Duodenal mucosa (tissue), 2 donors: ENCODE measurements around the gene SP140L.
"Not testable (repeated sequence)": the region's sequence is repeated elsewhere in the genome, so short reads cannot be mapped to it uniquely, and the experiment has no call there.

ENCODE experiments used
- H3K27ac ChIP-seq: one replicate; pipeline ENCODE4 v1.7.0; 2013; ENCODE audit warnings: low read depth, low read length
- H3K27me3 ChIP-seq, 2 donors: one replicate each; pipeline ENCODE4 v1.7.0; 2013; ENCODE audit warnings: low read length in 2 of 2, control low read depth in 1 of 2; ENCODE audit not compliant: insufficient read depth in 2 of 2, control insufficient read depth in 1 of 2
- H3K36me3 ChIP-seq, 2 donors: one replicate each; pipeline ENCODE4 v1.7.0; 2013; ENCODE audit warnings: low read length in 2 of 2, control low read depth in 1 of 2; ENCODE audit not compliant: insufficient read depth in 2 of 2, control insufficient read depth in 1 of 2
- H3K4me1 ChIP-seq, 2 donors: one replicate each; pipeline ENCODE4 v1.7.0; 2013; ENCODE audit warnings: low read length in 2 of 2, control low read depth in 1 of 2; ENCODE audit not compliant: insufficient read depth in 2 of 2, control insufficient read depth in 1 of 2
- H3K4me3 ChIP-seq, 2 donors: one replicate each; pipeline ENCODE4 v1.7.0; 2013; ENCODE audit warnings: low read length in 2 of 2, low read depth in 1 of 2
- H3K9ac ChIP-seq, 2 donors: one replicate each; pipeline ENCODE4 v1.7.0; 2013; ENCODE audit warnings: low read length in 2 of 2, low read depth in 1 of 2
- H3K9me3 ChIP-seq, 2 donors: one replicate each; pipeline ENCODE4 v1.7.0; 2013; ENCODE audit warnings: low read length in 2 of 2, control low read depth in 1 of 2; ENCODE audit not compliant: control insufficient read depth in 1 of 2

The SP140L gene

DNA sequence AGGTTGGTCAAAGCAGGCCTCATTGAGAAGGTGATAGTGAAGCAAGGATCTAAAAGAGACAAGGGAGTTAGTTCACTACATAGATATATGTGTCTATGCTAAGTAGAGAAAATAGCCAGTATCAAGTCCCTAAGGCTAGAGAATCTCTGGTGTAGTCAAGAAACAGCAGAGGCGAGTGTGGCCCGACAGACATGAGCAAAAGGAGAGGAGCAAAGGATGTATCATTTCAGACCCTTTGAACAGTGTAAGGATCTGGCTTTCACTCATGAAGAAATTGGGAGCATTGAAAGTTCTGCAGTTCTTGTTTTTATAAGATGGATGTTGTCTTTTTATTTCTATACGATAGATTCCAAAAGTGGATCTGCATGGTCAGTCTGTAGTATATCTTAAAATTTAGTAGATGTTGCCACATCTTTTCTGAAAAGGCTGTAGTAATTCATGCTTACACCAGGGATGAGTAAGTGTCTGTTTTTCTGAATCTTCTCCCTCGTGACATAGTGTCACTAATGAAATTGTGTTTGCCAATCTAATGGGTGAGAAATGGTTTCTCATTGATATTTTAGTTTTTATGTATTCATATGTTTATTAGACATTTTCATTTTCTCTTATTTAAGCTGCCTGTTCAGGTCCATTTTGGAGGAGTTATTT is 107.8 kb downstream of the SP140L start:
- H3K4me1 ChIP-seq = peaks cover 10 to 13% of the 10 kb centered on the region in 2 donors
- H3K27ac ChIP-seq = no peak overlapping the region
- H3K9me3 ChIP-seq = peaks cover 5 to 13% of the 10 kb centered on the region in 2 donors

DNA sequence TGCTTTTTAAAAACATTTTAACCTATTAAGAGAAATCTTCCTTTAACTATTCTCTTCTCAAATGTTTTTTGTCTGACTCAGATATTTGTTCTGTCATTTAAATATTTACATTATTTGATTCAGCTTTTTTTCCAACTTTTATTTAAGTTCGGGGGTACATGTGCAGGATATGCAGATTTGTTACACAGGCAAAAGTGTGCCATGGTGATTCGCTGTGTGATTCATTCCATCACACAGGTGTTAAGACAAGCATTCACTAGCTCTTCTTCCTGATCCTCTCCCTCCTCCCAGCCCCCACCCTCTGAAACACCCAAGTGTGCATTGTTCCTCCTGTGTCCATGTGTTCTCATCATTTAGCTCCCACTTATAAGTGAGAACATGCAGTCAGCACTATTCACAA is 108.4 kb downstream of the SP140L start:
- Histone ChIP-seq H3K27me3 (no peaks in the 10 kb centered on the region), H3K27ac (no peak overlapping the region), H3K36me3 (peaks cover 10 to 13% of the 10 kb centered on the region in 2 donors), H3K9me3 (peaks cover 5 to 13% of the 10 kb centered on the region in 2 donors), H3K4me3 (no peak overlapping the region), H3K4me1 (peaks cover 10 to 12% of the 10 kb centered on the region in 2 donors), H3K9ac (no peak overlapping the region)

More for the DNA sequence above, 107.8 kb downstream of the SP140L start:
- Histone ChIP-seq H3K27me3 (no peaks in the 10 kb centered on the region), H3K4me3 (no peak overlapping the region), H3K9ac (no peak overlapping the region), H3K36me3 (peaks cover 15 to 19% of the 10 kb centered on the region in 2 donors)

DNA sequence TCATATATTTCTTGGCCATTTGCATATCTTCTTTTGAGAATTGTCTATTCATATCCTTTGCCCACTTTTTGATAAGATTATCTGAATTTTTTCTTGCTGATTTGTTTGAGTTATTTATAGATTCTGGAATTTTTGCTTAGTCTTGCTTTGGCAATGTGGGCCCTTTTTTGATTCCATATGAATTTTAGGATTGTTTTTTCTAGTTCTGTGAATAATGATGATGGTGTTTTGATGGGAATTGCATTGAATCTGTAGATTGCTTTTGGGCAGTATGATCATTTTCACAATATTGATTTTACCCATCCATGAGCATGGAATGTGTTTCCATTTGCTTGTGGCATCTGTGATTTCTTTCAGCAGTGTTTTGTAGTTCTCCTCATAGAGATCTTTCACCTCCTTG is 112.1 kb downstream of the SP140L start:
- H3K9ac ChIP-seq, H3K27me3 ChIP-seq, H3K27ac ChIP-seq, H3K4me1 ChIP-seq, H3K4me3 ChIP-seq: not testable (repeated sequence)
- Histone ChIP-seq H3K36me3 (peaks cover 13 to 19% of the 10 kb centered on the region in 2 donors), H3K9me3 (peaks cover 5 to 13% of the 10 kb centered on the region in 2 donors)

DNA sequence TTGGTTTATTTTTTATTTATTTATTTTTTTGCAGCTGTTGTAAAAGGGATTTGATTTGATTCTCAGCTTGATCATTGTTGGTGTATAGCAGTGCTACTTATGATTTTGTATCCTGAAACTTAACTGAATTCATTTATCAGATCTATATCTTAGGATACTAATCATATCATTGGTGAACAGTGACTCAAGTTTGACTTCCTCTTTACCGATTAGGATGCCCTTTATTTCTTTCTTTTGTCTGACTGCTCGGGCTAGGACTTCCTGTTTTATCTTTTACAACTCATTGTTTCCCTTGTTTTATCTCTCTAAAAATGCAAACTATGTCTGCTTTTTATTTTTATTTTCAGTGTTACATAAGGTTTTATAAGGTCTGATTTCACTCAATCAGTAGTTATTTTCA is 112.6 kb downstream of the SP140L start:
- no peak overlapping the region for H3K9ac ChIP-seq
- peaks cover 17 to 24% of the 10 kb centered on the region in 2 donors for H3K36me3 ChIP-seq
- H3K27ac ChIP-seq = no peak overlapping the region
- peaks cover 0 to 4% of the 10 kb centered on the region in 2 donors for H3K4me1 ChIP-seq
- H3K9me3 ChIP-seq = peaks cover 5 to 13% of the 10 kb centered on the region in 2 donors
- no peaks in the 10 kb centered on the region for H3K27me3 ChIP-seq
- no peak overlapping the region for H3K4me3 ChIP-seq

DNA sequence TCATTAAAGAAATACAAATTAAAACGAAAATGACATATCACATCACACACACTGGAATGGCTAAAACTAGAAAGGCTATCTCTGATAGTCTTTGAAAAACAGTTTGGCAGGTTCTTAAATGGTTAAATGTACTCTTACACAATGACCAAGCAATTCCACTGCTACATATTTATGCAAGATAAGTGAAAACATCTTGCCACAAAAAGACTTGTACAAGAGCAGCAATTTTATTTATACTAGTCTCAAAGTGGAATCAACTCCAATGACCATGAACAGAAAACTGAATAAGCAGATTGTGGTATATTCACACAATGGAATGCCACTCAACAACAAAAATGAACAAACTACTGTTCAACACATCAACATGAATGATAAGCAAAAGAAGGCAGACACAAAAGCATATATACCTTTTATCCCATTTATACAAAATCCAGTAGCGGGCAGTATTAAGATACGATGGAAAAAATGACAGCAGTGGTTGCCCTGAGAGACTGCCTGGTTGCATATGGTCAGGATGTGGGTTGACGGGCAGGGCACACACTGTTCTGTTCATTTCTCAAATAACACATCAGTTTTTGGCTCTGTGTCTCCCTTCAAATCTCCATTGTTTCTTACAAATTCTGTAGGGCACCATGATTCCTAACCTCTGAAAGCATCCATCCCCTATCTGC is 114.4 kb downstream of the SP140L start:
- peaks cover 26 to 36% of the 10 kb centered on the region in 2 donors for H3K36me3 ChIP-seq
- no peak overlapping the region for H3K4me3 ChIP-seq
- H3K4me1 ChIP-seq = peaks cover 0 to 4% of the 10 kb centered on the region in 2 donors
- no peak overlapping the region for H3K9ac ChIP-seq
- H3K27ac ChIP-seq = no peak overlapping the region
- no peaks in the 10 kb centered on the region for H3K27me3 ChIP-seq
- H3K9me3 ChIP-seq = peaks cover under 1 to 5% of the 10 kb centered on the region in 2 donors

DNA sequence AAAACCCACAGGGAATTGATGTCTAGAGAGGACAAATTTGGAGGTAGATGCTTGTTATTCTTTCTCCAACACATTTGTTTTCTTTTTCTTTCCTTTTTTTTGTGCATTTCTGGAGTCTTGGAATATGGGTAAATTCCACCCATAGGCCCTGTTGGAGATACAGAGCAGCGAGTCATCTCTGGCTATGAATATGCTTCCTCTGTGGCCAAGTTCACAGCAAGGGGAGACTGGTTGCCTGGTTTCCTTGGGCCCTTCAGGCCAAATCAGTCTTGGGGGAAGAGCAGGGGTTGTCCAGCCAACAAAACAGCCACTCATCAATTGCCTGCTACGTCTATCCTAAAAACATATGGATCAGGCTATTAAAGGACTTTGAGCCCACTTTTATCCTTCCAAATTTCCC is 116.5 kb downstream of the SP140L start:
- Histone ChIP-seq H3K27ac (no peak overlapping the region), H3K4me3 (no peak overlapping the region), H3K27me3 (no peaks in the 10 kb centered on the region), H3K9ac (no peak overlapping the region), H3K4me1 (peaks cover 4% of the 10 kb centered on the region in 2 donors), H3K36me3 (peaks cover 20 to 49% of the 10 kb centered on the region in 2 donors), H3K9me3 (no peaks in the 10 kb centered on the region)

DNA sequence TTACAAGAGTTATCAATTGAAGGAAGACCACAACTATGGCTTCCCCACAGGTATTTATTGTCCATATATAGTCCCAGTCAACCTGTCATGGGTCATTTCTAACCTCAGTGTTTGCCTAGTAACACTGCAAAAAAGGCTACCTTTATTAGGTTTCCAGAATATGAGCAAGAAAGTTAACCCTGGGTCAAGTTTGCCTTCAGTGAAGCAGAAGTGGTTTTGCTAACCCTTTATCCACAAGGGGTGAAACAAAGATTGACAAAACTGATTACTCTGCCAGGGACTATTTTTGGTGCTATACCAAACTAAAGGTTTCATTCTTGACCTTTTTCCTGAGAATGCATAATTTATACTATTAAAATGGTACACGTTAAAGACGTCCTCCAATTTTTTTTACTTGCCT is 117.8 kb downstream of the SP140L start:
- no peak overlapping the region for H3K4me3 ChIP-seq
- no peaks in the 10 kb centered on the region for H3K9me3 ChIP-seq
- no peak overlapping the region for H3K9ac ChIP-seq
- peaks cover 32 to 61% of the 10 kb centered on the region in 2 donors for H3K36me3 ChIP-seq
- H3K4me1 ChIP-seq = peaks cover 4% of the 10 kb centered on the region in 2 donors
- no peak overlapping the region for H3K27ac ChIP-seq
- no peaks in the 10 kb centered on the region for H3K27me3 ChIP-seq

DNA sequence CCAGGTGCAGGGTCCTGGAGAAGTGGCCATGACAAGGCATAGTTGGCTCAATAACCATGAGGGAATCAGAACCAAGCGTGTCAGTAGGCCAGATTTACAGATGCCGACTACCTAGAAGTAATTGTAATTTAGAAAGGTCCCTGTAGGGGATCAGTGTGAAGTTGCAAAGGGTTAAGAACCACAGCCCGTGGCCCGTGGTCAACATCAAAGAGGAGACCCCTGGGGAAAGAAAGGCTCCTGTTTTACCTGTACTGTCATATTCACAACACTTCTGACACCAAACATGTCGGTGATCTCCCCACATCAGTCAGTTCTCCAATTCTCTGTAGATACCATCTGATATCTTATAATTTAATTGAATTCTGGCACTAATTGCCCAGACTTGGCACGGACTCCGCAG is 120.0 kb downstream of the SP140L start:
- H3K9ac ChIP-seq = no peak overlapping the region
- H3K36me3 ChIP-seq = peaks cover 36 to 71% of the 10 kb centered on the region in 2 donors
- no peaks in the 10 kb centered on the region for H3K9me3 ChIP-seq
- peaks cover 0 to 4% of the 10 kb centered on the region in 2 donors for H3K4me1 ChIP-seq
- H3K27ac ChIP-seq = no peak overlapping the region
- H3K27me3 ChIP-seq = no peaks in the 10 kb centered on the region
- H3K4me3 ChIP-seq = no peak overlapping the region

DNA sequence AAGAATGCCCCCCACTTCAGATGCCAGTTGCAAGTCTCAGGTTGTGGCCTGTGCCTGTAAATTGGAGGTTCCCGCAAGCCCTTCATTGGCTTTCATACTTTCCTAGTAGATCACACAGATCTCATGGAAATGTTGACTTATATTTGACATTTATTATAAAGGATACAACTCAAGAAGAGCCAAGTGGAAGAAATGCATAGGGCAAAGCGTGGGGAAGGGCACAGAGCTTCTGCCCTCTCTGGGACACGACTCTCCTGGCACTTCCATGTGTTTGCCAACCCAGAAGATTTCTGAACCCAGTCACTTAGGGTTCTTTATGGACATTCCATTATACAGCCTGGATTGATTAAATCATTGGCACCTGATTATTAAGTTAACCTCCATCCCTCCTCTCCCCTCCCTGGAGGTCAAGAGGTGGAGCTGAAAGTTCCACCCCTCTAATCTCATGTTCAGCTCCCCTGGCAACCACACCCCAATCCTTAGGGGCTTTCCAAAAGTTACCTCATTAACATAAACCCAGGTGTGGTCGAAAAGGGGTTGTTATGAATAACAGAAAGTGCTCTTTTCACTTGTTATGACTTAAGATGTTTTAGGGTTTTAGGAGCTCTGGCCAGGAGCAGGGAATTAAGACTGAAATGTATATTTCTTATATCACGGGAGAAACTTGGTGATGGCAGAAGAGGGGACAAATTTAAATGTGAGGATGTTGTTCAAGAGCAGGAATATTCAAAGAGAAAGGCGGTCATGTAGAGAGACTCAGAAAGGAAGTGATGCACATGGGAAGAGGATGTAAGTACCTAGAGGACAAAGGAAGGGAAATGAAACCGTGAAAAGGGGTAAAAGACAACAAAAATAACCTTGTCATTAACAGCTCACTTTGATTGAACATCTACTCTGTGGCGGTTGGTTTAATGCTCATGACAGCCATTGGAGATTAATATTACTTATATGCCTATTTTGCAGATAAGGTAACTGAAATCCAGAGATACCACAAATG is 120.8 kb downstream of the SP140L start:
- no peak overlapping the region for H3K27ac ChIP-seq
- no peaks in the 10 kb centered on the region for H3K9me3 ChIP-seq
- H3K4me3 ChIP-seq = no peak overlapping the region
- peaks cover 36 to 69% of the 10 kb centered on the region in 2 donors for H3K36me3 ChIP-seq
- peaks cover 0 to 4% of the 10 kb centered on the region in 2 donors for H3K4me1 ChIP-seq
- H3K9ac ChIP-seq = no peak overlapping the region
- no peaks in the 10 kb centered on the region for H3K27me3 ChIP-seq
